ENCODE measurements around the gene PRLHR. TPM values are rescaled to one million over a fixed set of nuclear protein-coding genes. Genes with fewer than 3 reads are reported as not detected.

Gene PRLHR
- total RNA-seq, 2 donors from 2014 or later, result not detected

- DNase-seq (no peak), ATAC-seq (no peak)
- Mint-ChIP-seq H3K27me3 (peaks cover 74% of the 10 kb centered on the region), H3K4me1 (peaks cover 3% of the 10 kb centered on the region), H3K27ac (no peak overlapping the region), H3K4me3 (no peak overlapping the region), H3K36me3 (ENCODE audit: low read depth) (no peaks in the 10 kb centered on the region)
- H3K9me3 ChIP-seq (ENCODE audit: control insufficient read depth, low read length, poor library complexity, severe bottlenecking), result no peaks in the 10 kb centered on the region
Observed at GRCh38 chr10:118542205-118542604, 53.2 kb downstream of the PRLHR start.

- ATAC-seq (no peak), DNase-seq (no peak)
- Mint-ChIP-seq H3K27ac (no peak overlapping the region), H3K36me3 (ENCODE audit: low read depth) (no peaks in the 10 kb centered on the region), H3K4me1 (peaks cover 3% of the 10 kb centered on the region), H3K4me3 (no peak overlapping the region), H3K27me3 (peaks cover 70% of the 10 kb centered on the region)
- H3K9me3 ChIP-seq (ENCODE audit: control insufficient read depth, low read length, poor library complexity, severe bottlenecking), result no peaks in the 10 kb centered on the region
Observed at GRCh38 chr10:118541718-118542117, 53.7 kb downstream of the PRLHR start.

Other genes with a start within 250 kb of the PRLHR start
- 10 to 100 TPM; 30.3 to 32.0 TPM for gene CACUL1, start 159.3 kb upstream of the PRLHR start, total RNA-seq

Measured in T-helper 17 cell (primary cell).